PC-9 (cell line): Measurements from ENCODE around the gene ZNF580.

Experiments
- CTCF ChIP-seq: fragments of 200-600 bp; sonication (generic); conservative IDR thresholded peaks from 2 replicates; pipeline ENCODE4 v1.6.1; 2017; ENCODE audit warnings: mixed run types, antibody characterized with exemption, mild to moderate bottlenecking, moderate library complexity
- EZH2 ChIP-seq: fragments of 200-600 bp; sonication (generic); IDR thresholded peaks from 2 replicates; pipeline ENCODE4 v1.8.0; 2017; ENCODE audit warnings: antibody characterized with exemption, low read depth

- TF ChIP-seq CTCF (no peak), EZH2 (no peak)
These were observed 31.5 kb upstream of the ZNF580 start for GRCh38 chr19:55609326-55609725.
